Stimulated activated CD4-positive, alpha-beta T cell treated with anti-CD3 and anti-CD28 coated beads, Interleukin-1b, Interleukin-23, amount 100 ng/mL, for 1 hour (primary cell): ENCODE measurements around the gene CTDSPL.

Experiments
- DNase-seq, 2 donors: peaks; one replicate each; pipeline ENCODE4 v3.0.0-alpha.2; 2020; ENCODE audit warnings: low read depth in 2 of 2

The CTDSPL gene

GRCh38 chr3:38002291-38002876 lies 140.7 kb downstream of the CTDSPL start:
- no peak for DNase-seq

GRCh38 chr3:38002940-38003339 lies 141.3 kb downstream of the CTDSPL start:
- DNase-seq: no peak

- peak in 1 of 2 donors; percentile 37 for DNase-seq
These were observed 141.7 kb downstream of the CTDSPL start for GRCh38 chr3:38003371-38003816.

- DNase-seq: no peak
These were observed 142.2 kb downstream of the CTDSPL start for GRCh38 chr3:38003817-38004414.

- no peak for DNase-seq
These were observed 142.9 kb downstream of the CTDSPL start for GRCh38 chr3:38004415-38005075.

- no peak for DNase-seq
These were observed 143.7 kb downstream of the CTDSPL start for GRCh38 chr3:38005076-38006020.

GRCh38 chr3:38006031-38006430 lies 144.4 kb downstream of the CTDSPL start:
- DNase-seq: no peak

GRCh38 chr3:38006445-38006995 lies 144.8 kb downstream of the CTDSPL start:
- no peak for DNase-seq

GRCh38 chr3:38007754-38008090 lies 146.0 kb downstream of the CTDSPL start:
- no peak for DNase-seq

GRCh38 chr3:38008191-38008701 lies 146.6 kb downstream of the CTDSPL start:
- no peak for DNase-seq

GRCh38 chr3:38008971-38009580 lies 147.4 kb downstream of the CTDSPL start:
- no peak for DNase-seq

GRCh38 chr3:38009807-38010591 lies 148.3 kb downstream of the CTDSPL start:
- DNase-seq: no peak

GRCh38 chr3:38011111-38011510 lies 149.4 kb downstream of the CTDSPL start:
- no peak for DNase-seq

- no peak for DNase-seq
These were observed 153.8 kb downstream of the CTDSPL start for GRCh38 chr3:38015485-38015884.

- DNase-seq: no peak
These were observed 154.3 kb downstream of the CTDSPL start for GRCh38 chr3:38015984-38016383.

- DNase-seq: no peak
These were observed 154.7 kb downstream of the CTDSPL start for GRCh38 chr3:38016410-38016809.

GRCh38 chr3:38016847-38017444 lies 155.3 kb downstream of the CTDSPL start:
- no peak for DNase-seq

GRCh38 chr3:38017445-38018295 lies 156.0 kb downstream of the CTDSPL start:
- no peak for DNase-seq
